Activated CD8-positive, alpha-beta memory T cell treated with anti-CD3 and anti-CD28 coated beads for 48 hours (primary cell): ENCODE measurements around the gene DAND5.

Experiments
- DNase-seq, 3 experiments: peaks; one replicate each; pipeline ENCODE4 v3.0.0-alpha.2; 2020; ENCODE audit warnings: low read depth in 2 of 3, low spot score in 2 of 3

The DAND5 gene

DNA sequence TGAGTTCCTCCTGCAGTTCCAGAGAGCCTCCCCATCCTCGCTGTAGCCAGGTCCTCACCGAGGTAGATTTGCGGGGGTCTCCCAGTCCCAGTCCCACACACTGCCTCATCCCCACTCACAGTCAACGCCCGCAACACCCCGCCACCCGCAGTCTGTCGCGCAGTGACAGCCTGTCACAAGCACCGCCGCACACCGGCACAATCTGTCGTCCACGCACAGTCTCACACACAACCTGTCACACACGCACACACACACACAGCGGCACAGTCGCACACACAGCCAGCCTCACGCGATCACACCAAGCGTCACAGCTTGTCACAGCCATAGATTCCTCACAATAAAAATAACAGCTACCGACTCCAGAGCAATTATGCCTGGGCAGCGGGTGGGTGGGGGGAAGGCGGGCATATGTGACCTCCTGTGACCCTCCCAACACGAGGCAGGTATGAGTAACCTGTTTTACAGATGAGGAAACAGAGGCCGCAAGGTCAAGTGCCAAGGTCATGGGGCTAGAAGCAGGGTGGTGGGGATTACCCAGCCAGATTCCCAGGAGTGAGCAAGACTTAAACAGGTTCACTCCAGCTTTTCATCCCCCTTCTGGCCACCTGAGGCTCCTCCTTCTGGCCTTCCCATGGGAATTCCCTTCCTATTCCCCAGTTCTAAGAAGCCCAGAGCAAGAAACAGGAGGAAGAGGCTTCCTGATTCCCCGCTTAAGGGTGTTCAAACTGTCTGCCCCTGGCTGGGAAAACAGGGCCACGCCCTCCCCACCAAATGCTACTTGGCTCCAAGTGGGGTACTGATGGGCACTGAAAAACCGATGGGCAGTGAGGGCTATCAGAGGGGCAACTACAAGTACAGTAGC lies 39.8 kb downstream of the DAND5 start:
- DNase-seq, result no peak

DNA sequence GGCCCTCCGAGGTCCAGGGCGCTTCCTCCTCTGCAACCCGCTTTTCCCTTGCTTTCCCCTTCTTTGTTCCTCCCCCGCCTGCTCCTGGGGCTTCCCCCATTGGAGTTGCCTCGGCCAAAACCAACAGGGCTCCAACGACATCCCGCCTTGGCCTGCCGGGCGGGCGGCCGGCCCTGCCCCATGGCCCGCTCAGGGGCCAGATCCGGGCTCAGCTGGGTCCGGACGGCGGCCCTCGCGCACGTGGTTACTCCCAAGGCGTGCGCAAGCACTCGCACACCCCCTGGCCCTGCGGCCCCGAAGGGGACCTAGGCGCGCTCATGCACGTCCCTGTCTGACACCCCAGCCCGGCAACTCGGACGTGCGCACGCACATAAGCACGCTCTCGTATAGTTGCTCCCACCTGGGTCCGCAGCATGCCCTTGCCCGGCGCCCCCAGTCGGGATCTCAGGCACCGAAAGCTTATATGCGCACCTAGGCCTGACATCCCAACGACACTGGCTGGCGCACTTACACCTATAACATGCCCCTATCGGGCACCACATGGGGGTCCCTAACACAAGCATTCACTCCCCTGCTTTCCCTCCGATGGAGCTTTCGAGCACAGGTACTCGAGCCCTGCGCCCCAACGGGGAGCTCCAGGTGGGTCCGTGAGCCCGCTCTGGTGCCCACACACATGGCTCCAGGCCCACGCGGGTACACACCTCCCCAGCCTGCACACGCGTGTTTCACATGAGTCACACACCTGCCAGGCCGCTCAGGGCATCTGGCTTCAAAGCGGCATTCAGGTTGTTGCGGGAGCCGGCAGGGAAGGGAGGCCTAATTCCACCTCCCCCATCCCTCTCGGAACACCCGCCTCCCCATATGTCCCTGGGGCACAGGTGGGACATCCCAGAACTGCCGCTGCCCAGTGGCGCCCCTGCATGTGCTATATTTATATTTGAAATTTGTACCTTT lies 40.9 kb downstream of the DAND5 start:
- no peak for DNase-seq

DNA sequence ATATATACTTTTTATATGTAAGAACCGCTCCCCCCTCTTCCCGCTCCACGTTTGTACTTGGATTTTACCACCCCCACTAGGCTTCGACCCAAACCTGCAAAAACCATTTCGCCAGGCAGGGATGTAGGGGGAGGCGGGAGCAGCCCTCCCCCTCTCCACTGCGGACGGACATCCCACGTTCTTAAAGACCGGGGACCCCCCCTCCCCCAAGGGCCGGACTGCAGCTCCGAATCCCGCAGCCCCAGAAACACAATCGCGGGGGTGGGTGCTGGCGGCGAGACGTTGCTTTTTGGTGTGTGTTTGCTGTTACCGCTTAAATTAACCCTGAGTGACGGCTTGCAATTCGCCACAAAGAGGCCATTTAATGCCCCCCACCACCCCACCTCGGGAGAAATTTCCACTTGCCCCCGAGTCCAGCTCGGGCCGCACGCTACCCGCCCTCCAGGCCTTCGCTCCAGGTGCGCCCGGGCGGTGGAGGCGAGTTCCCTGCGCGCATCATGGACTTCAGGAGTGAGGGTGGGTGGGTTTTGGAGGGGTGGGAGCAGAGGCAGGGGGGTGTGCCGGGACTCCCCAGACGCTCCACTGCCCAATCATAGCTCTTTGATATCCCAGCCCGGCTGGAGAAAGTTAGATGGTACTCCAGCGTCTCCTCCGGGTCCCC lies 41.7 kb downstream of the DAND5 start:
- no peak for DNase-seq

DNA sequence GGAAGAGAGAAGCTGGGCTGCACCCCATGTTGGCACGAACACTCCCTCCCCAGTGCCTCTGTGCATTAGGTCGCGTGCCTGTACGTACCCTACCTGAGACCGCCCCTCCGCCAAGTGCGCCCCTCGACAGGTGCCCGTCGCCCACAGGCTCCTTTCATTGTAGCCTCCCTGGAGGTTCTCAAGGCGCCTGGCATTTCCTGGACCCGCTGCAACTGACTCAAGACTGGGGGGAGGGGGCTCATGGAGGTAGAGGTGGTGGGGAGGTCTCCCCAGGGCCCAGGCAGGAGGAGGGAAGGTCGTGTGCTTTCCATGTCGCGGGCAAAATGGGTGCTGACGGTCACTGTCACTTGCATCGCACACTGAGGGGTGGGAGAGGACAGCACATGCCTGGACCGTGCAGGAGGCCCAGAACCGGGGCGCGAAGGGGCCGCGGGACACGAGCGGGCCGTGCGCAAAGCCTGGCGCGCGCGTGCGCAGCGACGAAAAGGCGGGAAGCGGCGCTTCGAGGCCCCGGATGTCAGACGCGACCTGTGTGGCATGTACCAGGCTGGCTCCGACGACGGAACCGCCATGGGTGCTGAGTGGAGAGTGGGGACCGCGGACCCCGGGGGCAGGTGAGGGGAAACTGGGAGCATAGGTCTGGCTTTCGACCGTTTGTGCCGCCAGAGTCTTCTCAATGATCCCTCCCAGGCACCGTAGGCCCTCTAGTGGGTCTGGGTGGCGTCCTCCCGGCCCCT lies 42.4 kb downstream of the DAND5 start:
- no peak for DNase-seq

DNA sequence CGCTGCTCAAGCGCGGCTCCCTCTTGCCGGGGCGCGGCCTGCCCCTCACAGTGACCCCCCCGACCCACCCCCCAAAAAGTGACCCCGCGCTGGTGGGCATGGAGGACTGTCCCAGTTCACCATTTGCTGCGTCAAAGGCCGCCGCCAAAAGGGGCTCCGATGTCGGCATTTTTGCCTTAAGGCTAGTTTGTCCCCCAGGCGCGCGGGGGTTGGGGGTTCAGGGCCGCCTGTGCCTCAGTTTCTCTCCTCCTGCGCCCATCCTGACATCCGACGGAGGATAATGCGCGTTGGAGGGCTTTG lies 43.0 kb downstream of the DAND5 start:
- DNase-seq, result no peak

DNA sequence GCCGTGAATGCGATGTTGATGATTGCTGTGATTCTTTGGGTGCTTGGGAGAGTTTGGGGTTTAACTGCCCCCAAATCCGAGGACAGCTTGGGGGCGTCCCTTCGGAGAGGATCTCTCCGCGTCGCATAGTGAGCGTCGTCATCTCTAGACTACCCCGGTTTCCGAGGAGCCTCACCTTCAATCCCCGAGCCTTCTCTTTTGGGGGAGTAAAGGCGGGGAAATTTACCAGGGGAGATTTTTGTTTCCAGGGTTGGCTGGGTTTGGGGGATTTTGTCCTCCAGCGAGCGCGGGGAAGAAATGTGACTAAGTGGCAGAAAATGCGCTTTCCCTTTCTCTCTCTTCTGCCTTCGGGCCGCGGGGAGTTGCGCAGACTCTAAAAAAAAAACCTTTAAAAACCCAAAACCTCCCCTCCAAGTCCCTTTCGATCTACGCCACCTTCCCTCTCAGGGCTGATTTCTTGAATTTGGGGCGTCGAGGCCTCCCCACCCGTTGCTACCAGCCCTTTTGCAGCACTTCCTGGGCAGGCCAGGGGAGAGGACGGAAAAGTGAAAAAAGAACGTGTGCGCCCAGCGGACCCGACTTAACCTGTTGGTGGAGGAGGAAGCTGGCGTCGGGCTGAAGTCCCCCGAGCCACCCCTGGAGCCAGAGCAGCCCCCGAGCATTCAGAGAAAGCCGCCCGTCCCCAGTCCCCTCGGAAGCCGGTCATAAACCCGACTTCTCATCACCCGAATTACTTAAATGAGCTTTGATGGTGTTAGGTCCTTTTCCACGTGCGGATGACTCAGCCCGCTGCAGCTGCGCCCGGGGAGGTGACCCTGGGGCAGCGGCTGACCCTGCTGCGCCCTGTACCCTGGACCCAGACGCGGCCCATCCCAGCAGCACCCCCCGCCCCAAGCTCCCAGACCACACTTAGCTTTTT lies 43.6 kb downstream of the DAND5 start:
- DNase-seq, result peak in 1 of 3 experiments; percentile 23

DNA sequence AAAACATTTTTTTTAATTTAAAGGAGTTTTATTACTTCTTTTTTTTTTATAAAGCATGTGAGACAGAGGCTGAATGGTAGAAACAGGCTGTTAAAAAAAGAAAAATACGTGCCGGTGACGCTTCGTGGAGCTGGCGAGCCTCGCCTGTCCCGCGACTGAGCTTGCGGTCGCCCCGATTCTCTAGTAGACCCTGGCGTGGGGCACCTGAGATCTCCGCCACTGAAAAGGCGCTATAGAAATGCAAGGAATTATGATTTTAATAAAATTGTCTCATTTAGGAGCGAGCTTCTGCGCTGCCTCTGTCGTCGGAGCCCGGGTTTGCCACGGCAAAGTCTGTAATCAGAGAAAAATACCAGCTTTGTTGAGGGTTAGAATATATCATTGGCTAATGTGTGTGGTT lies 44.3 kb downstream of the DAND5 start:
- no peak for DNase-seq

DNA sequence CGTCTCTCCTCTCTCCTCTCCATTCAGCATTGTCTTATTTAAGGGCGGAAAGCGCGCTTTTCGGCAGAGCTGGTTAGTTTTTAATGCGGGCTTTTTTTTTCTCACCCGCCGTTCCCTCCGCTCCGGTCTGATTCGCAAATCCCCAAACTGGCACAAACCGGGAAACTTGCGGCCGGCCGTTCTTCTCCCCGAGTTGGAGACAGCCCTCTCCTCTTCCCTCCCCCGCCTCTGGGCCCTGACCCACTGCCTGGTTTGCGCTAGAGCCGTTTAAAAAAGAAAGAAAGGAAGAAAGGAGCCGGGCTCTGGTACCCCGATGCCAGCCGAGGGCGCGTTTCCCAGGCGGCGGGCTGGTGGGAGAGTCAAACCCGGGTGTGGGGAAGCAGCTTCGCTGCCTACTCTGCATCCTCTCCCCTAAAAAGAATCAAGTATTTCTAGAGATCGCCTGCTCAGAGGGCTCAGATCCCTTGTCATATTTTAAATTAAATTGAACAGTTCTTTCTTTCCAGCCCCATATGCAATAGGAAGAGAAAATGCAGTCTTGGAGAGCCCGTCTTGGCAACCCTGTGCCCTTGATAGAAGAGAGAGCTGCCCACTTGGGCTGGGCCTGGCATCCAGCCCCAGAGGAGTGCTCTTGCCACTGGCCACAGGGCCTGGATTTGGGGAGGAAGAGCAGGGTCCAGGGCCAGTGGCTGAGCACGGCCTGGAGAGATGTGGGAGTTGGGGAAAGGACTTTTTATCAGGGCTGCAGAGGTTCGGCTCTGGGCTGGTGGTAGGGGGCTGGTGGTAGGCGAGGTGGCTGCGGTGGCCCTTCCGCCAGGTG lies 44.9 kb downstream of the DAND5 start:
- DNase-seq, result no peak

DNA sequence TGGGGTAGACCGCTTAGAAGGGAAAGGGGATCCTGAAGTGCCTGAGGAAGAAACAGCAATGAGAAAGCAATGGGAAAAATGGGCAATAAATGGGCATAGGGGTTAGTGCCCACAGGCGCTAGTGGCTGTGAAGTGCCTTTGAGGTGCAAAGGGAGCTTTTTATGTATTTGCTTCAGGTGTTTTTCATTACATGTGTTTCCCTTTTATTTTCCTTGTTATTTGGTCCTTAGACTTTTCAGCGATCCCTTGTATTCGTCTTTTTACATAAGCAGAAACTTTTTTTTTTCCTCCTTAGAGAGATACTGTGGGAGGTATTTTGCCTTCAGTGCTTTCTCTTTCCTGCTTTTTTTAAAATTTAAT lies 45.5 kb downstream of the DAND5 start:
- DNase-seq, result no peak

DNA sequence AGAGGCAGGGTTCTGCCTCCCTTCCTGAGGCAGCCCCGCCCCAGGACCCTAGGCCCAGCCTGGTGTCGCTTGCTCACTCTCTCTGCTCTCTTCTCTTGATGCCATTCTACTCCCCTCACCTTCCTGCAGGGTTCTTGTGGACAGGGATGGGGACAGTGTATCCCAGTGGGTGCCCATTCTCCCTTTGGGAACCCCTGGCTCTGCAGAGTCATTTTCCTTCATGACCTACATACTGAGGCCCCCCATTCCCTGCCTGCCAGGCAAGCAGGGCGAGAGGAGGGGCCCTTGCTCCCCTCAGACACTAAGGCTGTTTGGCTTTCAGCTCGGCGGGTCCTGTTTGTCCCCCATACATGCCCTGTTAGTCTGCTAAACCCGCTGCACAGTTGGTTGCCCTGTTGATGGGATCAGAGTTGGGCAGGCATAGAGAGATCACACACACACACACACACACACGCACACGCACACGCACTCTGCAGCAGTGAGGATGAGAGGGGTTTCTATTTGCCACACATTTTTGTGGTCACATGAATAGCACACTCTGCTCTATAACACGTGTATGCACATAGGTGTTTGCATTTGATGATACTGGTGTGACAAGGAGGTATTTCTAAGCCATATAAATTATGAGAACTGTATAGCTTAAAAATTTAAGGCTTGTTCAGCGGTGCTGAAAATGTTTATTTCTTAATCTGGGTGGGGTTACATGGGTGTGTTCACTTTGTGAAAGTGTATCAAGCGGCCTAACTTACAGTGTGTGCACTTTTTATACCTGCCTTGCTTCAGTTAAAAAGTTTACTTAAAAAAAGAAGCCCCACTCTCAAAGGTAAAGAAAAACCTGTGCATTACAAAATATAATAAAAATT lies 46.2 kb downstream of the DAND5 start:
- no peak for DNase-seq

DNA sequence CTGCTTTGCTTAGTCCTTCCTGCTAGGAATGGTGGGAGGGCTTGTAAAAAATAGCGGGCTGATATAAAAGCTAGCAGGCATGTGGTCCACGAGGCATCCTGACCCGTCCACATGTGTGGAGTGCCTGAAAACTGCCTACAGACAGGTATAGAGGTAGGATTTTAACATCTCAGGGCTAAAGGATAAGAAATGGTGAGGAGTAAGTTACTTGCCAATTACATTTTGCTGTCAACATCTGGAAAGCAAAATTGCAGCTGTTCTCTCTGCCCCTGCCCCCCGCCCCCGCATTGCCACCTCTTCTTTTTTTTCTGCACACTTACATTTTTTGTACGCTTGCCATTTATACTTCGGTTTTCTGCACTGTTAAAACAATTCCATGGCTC lies 46.9 kb downstream of the DAND5 start:
- no peak for DNase-seq

DNA sequence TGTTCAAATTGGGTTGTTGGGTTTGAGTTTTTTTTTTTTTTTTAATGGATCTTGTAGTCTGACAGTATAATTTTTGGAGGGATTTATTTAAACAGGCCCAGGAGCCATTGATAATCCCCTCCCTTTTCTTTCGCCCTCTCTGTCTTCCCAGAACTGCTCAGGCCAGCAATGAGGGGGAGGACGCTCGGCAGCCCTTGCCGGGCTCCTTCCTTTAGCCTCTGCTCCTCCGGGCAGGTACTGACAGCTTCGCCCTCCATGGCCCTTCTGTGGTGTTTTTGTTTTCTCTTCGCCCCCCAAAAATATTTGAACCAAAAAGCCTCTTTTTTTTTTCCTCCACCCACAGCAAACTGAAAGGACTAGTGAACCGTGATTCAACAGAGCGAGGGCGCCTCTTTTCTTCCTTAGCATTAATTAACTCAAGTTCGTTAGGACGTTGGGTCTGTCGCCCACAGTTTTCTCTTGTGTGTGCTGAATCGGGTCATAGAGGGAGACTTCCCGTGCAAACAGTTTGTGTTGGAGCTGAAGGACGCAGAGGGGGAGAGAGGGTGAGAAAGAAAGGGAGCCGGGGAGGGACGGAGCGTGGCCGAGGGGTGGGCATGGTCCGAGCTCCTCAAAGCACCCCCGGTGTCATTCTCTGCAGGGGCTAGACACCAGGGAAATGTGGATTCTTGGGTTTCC lies 47.4 kb downstream of the DAND5 start:
- no peak for DNase-seq

DNA sequence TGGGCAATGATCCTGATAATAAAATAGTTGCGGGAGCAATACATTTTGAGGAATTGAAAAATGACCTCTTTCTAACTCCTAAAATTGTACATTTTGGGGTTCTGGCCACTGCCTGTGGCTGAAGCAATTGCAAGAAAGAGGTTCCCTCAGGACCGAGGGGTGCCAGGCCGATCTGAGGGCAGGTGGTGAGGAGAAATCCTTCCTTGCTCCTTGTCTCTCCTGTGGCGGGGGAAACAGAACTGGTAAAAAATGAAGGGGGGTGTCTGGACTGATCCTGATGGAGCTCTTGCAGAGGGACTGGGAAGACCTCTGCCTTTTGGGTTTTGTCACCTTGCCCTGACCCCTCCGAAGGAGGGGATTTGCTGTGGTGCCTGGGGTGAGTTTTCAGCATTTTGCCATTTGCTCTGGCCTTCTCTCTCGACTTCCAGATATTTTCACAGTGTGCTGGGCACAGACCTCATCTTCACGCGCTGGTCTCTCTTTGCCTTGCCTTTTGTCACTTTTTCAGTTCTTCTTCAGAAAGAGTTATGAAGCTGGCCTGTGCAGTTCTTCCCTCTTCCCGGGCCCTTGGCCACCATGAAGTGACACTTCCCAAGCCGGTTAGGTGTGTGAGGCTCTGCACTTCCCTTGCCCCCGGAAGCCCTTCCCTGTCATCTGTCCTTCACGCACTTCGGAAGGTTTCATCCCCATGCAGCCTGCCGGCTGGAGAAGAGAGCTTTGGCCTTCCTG lies 48.1 kb downstream of the DAND5 start:
- no peak for DNase-seq

DNA sequence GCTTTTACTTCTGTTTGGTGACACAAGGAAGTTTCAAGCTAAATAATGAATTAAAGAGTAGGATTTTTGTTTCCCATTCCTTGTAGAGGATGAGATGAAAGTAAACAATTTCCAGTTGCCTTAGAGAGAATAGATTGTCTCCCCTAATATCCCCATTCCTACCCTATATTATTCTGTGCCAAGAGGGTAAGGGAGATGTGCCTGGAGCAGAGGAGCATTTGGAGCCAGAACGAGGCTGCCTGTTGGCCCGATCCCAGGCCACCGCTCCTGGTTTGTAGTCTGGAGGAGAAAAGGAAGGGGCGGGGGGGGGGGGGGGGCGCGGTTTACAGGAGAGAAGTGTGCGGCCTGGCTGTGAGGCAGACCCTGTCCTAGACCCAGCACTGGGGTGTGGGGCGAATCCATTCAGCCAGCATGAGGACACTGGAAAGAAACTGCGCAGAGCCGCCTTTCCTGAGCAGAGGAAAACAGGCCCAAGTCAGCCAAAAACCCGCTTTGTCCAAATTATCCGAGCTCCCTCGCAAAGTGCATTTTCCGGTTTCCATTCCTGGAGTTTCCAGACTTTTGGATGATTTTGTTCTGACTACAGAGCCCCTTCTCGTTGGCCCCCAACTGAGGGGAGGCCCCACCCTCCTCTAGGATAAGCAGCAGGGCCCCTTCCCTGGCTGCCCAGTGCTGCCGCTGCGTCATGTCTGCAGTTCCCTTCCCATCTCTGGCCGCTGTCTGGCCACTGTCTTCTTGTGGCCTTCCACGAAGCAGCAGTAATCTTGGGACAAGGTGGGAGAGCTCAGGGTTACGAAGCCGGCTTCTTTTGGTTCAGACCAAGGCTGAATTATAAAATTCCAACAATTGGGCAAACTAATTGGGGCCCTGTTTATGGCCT lies 48.9 kb downstream of the DAND5 start:
- no peak for DNase-seq

DNA sequence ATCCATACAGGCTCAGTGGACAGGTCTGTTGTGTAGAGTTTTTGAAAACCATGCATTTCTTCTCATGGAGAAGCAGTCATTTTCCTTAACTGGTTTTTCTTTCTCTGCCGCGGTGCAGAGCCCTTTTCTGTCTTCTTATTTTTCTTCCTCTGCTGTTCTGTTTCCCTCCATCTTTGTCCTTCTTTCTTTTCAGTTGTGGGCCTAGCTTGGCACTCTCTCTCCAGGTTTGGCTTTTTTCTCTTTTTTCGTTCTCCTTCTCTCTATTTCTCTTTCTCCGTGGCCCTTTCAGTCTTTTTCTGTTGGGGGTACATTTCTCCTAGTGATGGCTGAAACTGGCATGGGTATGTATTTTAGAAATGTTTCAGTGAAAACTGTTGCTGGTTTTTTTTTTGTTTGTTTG lies 50.0 kb downstream of the DAND5 start:
- no peak for DNase-seq

DNA sequence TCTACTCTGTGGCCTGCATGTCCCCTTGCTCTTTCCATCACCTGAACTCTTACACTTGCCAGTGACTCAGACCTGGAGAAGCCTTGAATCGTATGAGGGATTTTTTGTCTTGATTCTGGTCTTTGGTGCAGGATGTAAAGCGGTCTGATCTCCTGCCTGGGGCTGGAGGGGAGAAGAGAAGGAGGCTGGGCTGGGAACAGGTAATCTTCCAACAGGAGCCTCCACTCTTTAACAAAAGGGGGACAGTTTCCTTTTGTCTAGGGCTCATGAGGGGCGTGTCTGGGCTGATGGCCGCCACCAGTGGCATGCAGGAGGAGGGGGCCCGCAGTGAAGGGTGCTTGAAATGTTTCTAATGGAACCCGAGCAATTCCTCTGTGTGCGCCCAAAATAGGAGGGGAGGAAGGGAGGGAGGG lies 50.6 kb downstream of the DAND5 start:
- no peak for DNase-seq
